22Rv1 (cell line): Measurements from ENCODE around the gene TIMM29.
A peak's percentile ranks its signal among the peaks of the same experiment; 100 is the strongest.

Experiments
- H3K27ac ChIP-seq: fragments of 450-650 bp; 2 replicates; pipeline ENCODE4 v1.5.1; 2017
- ZFX ChIP-seq: fragments of 450-650 bp; IDR thresholded peaks from 2 replicates; pipeline ENCODE4 v1.6.1; 2017; ENCODE audit warnings: antibody characterized with exemption, borderline replicate concordance
- TF ChIP-seq, protein P1 (sequence below): fragments of 450-650 bp; IDR thresholded peaks from 2 replicates; pipeline ENCODE4 v1.5.1; 2017; ENCODE audit warnings: mild to moderate bottlenecking

TIMM29 gene

DNA sequence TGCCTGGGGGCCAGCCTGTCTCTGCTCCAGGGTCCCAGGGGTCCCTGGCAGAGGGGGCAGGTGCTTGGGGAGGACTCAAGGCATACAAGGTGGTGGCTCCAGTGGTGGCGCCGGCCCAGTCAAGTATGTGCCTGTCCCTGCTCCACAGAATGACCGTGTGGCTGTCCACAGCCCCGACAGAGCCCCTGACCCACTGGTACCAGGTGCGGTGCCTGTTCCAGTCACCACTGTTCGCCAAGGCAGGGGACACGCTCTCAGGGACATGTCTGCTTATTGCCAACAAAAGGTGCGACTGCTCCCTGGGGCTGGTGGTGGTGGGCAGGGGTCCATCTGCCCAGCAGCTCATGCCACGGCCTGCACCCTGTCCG, 8.3 kb upstream of the TIMM29 start:
- TF ChIP-seq, protein P1, sequence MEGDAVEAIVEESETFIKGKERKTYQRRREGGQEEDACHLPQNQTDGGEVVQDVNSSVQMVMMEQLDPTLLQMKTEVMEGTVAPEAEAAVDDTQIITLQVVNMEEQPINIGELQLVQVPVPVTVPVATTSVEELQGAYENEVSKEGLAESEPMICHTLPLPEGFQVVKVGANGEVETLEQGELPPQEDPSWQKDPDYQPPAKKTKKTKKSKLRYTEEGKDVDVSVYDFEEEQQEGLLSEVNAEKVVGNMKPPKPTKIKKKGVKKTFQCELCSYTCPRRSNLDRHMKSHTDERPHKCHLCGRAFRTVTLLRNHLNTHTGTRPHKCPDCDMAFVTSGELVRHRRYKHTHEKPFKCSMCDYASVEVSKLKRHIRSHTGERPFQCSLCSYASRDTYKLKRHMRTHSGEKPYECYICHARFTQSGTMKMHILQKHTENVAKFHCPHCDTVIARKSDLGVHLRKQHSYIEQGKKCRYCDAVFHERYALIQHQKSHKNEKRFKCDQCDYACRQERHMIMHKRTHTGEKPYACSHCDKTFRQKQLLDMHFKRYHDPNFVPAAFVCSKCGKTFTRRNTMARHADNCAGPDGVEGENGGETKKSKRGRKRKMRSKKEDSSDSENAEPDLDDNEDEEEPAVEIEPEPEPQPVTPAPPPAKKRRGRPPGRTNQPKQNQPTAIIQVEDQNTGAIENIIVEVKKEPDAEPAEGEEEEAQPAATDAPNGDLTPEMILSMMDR: no peak
- TF ChIP-seq ZFX: no peak
- no peak overlapping the region for H3K27ac ChIP-seq

DNA sequence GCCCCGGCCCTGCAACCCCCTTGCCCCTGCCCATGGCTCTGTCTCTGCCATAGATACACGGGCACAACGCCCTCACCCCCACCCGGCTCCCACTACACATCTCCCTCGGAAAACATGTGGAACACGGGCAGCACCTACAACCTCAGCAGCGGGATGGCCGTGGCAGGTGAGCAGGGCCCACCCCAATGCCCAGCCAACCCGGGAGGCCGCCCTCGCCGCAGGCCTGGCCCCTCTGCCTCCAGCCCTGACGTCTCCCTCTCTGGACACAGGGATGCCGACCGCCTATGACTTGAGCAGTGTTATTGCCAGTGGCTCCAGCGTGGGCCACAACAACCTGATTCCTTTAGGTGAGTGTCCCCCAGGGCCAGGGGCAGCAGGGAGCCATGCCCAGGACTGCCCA, 7.8 kb upstream of the TIMM29 start:
- TF ChIP-seq ZFX: no peak
- TF ChIP-seq, protein P1: no peak
- H3K27ac ChIP-seq: no peak overlapping the region

DNA sequence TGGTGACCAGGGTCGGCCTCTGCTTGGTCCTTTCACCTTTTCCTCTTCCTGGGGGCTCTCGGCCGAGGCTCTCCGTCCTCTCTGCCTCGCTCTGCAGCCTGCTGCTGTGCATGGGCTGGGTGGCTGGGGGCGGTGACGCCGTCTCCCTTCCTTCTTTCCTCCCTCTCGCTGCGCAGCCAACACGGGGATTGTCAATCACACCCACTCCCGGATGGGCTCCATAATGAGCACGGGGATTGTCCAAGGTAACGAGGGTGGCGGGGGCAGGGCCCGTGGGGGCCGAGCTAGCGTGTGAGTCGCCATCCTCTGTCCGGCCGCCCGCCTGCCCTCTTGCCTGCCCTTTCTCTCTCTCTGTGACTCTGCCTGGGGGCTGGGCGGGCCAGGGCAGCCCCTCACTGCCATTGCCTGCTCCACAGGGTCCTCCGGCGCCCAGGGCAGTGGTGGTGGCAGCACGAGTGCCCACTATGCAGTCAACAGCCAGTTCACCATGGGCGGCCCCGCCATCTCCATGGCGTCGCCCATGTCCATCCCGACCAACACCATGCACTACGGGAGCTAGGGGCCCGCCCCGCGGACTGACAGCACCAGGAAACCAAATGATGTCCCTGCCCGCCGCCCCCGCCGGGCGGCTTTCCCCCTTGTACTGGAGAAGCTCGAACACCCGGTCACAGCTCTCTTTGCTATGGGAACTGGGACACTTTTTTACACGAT, 7.3 kb upstream of the TIMM29 start:
- H3K27ac ChIP-seq: 0 out of 2 replicates have a peak overlapping the region, but pooled peaks have one; percentile 13
- TF ChIP-seq, protein P1: no peak
- TF ChIP-seq ZFX: no peak

DNA sequence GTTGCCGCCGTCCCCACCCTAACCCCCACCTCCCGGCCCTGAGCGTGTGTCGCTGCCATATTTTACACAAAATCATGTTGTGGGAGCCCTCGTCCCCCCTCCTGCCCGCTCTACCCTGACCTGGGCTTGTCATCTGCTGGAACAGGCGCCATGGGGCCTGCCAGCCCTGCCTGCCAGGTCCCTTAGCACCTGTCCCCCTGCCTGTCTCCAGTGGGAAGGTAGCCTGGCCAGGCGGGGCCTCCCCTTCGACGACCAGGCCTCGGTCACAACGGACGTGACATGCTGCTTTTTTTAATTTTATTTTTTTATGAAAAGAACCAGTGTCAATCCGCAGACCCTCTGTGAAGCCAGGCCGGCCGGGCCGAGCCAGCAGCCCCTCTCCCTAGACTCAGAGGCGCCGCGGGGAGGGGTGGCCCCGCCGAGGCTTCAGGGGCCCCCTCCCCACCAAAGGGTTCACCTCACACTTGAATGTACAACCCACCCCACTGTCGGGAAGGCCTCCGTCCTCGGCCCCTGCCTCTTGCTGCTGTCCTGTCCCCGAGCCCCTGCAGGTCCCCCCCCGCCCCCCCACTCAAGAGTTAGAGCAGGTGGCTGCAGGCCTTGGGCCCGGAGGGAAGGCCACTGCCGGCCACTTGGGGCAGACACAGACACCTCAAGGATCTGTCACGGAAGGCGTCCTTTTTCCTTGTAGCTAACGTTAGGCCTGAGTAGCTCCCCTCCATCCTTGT, 6.5 kb upstream of the TIMM29 start:
- TF ChIP-seq, protein P1: no peak
- TF ChIP-seq ZFX: no peak
- 0 out of 2 replicates have a peak overlapping the region, but pooled peaks have one; percentile 13 for H3K27ac ChIP-seq

DNA sequence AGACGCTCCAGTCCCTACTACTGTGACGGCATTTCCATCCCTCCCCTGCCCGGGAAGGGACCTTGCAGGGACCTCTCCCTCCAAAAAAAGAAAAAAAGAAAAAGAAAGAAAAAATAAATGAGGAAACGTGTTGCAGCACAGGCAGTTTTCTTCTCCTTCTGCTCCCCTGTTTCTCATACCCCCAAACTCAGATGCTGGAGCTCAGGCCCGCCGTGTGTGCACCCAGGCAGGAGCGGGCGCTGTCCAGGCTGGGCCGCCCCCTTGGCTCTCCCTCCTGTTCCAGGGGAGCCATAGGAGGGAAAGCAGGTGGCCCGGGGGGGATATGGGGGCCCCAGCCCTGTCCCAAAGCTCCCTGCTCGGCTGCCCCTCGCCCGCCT, 6.0 kb upstream of the TIMM29 start:
- no peak overlapping the region; the same call in 1 of the 2 replicates for H3K27ac ChIP-seq
- no peak for TF ChIP-seq ZFX
- TF ChIP-seq, protein P1: no peak

DNA sequence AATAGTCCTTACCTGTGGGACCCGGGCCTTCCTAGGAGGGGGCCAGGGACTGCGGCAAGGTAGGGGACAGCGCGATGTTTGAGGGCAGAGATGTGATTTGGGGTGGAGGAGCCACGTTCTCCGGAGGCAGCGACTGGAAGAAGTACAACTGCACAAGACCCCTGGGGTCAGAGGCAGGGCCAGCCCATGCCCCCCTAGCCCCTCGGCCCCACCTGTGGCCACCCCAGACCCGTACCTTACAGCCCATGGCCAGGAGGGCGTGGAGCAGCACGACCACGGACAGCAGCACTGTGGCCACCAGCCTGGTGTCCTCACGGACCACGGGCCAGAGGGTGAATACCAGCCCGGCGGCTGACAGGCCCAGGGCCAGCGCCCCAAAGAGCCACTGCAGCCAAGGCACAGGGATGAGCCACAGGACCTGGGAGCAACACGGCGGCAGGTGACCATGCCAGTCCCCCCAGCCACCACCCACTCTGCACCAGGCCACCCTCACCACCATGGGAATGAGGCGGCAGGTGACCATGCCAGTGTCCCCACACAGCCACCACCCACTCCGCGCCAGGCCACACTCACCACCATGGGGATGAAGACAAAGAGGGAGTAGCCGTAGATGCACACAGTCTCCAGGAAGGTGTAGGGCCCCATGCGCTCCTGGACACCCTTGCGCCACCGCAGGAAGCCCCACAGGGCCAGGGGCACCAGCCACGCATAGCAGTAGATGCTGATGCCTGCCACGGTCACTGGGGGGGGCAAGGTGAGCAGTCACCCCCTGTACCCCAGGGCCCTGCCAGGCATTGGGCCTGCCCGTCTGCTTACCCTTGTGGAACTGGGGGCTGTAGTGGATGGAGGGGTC, 5.1 kb upstream of the TIMM29 start:
- H3K27ac ChIP-seq: no peak overlapping the region; the same call in 1 of the 2 replicates
- TF ChIP-seq, protein P1: no peak
- no peak for TF ChIP-seq ZFX
